Femur (tissue), 1 donor: ENCODE data around the gene CASQ2.
"Not testable (repeated sequence)": the region's sequence is repeated elsewhere in the genome, so short reads cannot be mapped to it uniquely, and the experiment has no call there.

Source experiments
- DNase-seq: peaks from one replicate; pipeline ENCODE4 v3.0.0-alpha.2; 2017

The CASQ2 gene

GRCh38 chr1:115768549-115768948 is at the start of gene CASQ2:
Gene CASQ2, minus strand, starts transcription at chr1:115768714. Its CDS starts 173 bp downstream, at chr1:115768541.
- no peak for DNase-seq

- no peak for DNase-seq
Measured at GRCh38 chr1:115815694-115816093, 47.2 kb upstream of the CASQ2 start.

- no peak for DNase-seq
Measured at GRCh38 chr1:115814685-115815398, 46.3 kb upstream of the CASQ2 start.

DNA sequence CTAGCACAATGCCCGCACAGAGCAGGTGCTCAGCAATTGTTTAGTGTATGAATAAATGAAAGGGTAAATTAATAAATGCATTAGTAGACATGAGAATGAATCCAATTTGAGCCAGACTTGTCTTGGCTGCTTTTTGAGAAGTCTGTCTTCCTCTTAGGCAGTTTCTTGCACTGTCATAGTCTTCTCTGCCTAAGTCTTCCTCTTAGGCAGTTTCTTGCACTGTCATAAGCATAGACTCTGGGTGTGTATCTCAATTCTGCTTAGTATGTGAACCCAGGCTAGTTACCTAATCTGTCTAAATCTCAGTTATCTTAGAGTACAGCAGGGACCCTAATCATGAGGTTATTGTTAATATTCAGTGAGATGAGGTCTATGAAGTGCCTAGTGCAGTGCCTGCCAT is 45.2 kb upstream of the CASQ2 start:
- DNase-seq, result no peak

DNA sequence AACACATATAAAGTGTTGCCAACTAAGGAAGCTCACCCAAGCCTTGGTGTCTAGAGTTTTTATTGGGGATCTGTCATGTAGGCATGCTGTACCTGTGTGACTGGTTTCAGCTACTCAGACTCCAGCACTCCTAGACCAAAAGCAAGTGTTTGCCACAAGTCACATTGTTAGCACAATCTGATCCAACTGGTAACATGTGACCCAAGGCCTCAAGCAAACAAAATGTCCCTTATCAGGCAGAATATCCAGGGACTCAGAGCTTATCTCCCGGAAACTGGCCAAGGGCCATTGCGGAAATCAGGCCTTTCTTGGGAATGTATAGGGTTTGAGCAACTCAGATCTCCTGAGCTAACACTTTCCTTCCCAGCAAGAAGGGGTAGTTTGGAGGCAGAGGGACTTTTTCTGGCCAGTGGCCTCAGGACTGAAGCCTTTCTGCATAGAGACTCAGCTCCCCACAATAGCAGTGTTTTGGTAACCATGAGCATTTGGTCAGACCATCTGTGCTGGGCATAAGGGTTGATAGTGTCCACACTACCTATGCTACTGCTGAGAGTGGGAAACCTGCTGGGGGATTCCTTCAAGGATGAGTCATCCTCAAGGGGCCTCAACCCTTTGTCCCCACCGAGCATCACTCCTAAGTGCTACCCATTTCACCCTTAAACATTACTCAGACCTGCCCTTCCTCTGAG is 42.8 kb upstream of the CASQ2 start:
- DNase-seq, result no peak

- no peak for DNase-seq
Measured at GRCh38 chr1:115810609-115811008, 42.1 kb upstream of the CASQ2 start.

GRCh38 chr1:115809847-115810246 is 41.3 kb upstream of the CASQ2 start:
- DNase-seq, result no peak

- DNase-seq, result no peak
Measured at GRCh38 chr1:115809076-115809475, 40.6 kb upstream of the CASQ2 start.

GRCh38 chr1:115807723-115808122 is 39.2 kb upstream of the CASQ2 start:
- DNase-seq, result peak; percentile 32

DNA sequence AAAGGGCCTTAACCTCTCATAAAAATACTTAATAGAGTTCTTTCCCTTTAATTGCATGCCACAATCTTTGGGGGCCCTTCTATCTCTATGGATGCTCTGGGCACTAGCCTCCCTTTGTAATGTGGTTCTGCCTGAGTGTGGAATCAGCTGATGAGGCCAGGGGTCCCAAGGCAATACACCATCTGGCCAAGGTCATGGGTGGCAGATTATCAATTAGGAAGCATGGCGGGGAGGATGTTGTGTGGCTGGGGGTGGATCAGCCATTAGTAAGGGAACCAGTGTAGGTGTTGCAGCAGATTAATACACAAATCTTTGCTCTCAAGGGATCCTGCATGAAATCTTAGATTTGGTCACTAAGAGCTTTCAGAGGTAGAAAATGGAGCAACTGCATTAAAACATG is 37.1 kb upstream of the CASQ2 start:
- no peak for DNase-seq

DNA sequence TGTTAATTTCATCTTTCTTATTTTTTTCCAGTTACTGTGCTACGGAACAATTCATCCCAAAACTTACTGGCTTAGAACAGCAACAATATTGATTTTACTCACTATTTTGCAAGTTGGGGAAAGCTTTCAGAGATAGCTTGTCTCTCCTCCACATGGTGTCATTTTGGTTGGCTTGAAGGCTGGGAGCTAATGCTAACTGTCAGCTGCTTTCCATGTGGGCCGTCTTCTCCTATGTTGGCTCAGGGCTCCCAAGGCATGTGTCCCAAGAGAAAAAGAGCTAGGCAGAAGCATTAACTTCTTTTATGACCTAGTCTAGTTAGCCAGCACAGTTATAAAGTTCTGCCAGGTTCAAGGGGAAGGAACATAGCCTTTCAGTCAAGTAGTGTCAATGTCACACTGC is 33.9 kb upstream of the CASQ2 start:
- no peak for DNase-seq

GRCh38 chr1:115797486-115797885 is 29.0 kb upstream of the CASQ2 start:
- DNase-seq, result no peak

DNA sequence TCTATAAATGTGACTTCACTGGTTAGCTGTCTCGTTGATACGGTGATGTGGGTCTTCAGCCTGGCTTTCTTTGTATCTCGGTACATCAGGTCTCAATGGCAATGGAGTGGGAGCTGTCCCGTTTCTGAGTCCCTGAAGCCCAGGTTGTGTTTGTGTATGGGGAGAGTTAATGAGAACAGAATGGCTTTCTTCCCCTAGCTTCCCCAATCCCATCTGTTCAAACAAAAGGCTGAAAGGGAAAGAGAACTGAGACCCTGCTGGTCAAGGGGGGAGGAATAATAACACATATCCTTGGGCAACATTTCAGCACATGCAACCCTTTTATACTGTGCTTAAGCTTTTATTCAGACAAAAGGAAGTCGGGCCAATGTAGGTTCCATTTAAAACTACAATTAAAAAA is 28.4 kb upstream of the CASQ2 start:
- DNase-seq, result no peak

- no peak for DNase-seq
Measured at GRCh38 chr1:115796036-115796435, 27.5 kb upstream of the CASQ2 start.

DNA sequence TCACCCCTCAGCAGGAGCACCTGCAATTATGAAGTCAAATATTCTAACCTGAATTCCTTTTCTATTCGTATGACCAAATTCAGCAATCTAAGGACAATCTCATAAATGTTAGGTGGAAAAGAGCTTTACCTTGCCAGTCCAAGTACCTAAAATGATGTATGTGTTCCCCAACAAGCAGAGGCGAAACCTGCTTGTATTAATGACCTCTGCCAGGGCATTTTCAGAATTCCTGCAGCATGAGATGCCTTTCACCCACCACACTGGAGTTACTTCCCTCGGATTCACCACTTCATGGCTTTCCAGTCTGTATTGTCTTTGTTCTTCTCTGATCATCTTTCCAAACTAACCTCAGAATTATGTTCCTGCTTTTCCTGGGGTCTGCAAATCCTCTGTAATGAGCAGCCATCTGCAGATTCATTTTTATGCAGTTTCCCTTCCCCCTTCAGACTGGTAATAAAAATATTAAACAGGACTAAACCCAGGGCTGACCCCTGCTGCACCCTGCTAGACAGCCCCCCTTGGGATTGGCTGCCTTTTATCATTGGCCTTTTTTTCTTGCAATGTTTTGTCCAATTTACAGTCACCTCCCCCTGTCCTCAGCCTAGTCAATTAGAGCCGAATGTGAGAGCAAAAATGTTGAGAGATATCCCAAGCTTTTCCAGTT is 26.6 kb upstream of the CASQ2 start:
- no peak for DNase-seq

- DNase-seq, result no peak
Measured at GRCh38 chr1:115793162-115793561, 24.6 kb upstream of the CASQ2 start.

GRCh38 chr1:115791816-115792215 is 23.3 kb upstream of the CASQ2 start:
- no peak for DNase-seq

DNA sequence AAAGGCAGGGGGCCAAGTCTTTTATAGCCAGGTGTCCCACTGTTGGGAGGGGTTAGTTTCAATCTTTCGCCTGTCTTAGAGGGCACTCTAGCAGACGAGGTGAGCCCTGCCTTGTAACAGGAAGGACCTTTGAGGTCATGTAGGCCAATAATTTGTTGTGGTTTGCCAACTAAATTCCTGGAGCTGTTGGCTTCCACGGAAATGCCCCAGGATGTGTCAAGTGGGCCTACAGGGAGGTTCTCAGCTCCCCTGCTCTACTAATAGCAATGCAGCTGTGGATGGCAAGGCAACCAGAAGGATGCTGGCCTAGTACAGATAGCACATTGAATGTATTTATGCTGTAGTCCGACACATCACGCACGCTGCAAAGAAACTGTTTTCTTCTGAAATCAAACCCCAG is 22.3 kb upstream of the CASQ2 start:
- DNase-seq, result no peak

DNA sequence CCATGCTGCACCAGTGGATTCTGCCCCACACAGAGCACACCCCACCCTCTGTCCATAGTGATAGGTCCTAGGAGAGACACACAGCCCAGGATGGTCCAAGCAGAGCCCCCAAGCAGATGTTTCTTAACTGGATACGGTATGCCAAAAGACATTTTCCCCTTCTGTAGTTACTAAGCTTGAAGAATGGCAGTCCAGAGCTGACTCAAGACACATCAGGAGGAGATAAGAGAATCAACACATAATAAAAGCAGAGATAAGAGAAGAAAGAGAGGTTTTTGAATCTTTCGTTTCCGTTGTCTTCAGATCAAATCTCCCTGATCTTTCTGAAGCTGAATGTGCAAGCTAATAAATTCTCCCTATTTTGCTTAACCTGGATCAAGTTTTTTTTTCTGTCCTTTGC is 21.8 kb upstream of the CASQ2 start:
- DNase-seq, result no peak

DNA sequence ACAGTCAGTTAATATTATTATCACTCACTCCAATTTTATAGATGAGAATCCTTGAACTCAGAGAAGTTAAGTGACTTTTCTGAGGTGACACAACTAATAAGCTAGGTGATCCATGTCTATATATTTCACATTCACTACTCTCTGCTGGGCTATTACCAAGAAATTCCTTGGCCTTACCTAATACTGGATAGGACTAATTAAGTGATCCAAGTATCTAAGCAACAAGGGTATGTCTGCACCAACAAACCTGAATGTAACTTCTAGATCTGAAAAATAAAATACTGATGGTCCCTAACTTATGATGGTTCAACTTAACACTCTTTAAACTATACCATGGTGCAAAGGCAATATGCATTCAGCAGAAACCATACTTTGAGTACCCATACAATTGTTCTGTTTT is 14.8 kb upstream of the CASQ2 start:
- DNase-seq, result no peak

DNA sequence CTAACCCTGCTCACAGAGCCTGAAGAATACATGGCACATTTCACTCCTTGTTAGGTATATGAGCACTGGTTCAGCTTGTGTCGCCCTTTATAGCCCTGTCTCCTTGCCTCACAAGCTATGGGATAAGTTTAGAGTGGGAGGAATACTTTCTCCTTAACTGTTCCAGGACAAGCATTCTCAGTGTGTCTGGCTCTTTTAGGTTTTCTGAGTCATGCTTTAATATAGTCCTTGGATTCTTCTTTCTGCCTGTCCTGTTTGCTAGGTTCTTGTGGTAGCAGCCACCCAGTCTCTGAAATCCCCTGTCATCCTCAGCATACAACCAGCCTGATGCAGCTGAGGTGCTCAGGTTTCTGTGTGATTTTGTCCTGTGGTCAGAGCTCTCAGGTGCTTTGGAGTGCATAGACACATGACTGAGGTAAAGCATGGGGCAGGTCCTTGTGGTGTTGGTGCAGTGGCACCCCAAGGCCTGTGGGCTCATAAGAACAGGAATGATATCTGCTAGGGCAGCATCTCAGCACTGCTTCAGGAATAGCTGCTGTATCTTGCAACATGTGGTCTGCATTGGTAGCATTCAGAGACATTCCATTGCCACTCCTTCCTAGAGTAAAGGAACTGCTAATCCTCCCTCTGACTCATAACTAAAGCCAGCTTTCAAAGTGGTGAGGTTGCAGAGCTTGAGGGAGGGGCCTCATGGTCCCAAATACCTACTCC is 14.2 kb upstream of the CASQ2 start:
- no peak for DNase-seq

GRCh38 chr1:115781851-115782250 is 13.3 kb upstream of the CASQ2 start:
- DNase-seq, result no peak

DNA sequence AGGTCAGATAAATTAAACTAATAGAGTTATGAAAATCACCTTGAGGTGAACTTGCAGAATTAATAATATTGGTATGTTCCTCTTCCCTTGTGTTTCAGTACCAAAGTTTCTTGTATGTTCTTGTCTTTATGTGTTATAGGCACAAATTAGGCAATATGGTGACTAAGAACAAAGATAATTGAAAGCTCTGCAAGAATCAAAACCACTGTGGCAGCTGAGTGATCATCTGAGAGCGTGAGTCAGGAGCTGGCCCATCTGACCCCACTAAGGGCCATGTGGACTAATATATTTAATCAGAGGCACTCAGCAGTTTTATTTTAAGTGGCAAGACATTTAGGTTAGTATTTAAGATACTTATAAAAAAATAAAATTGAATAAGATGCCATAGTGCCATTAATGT is 12.8 kb upstream of the CASQ2 start:
- DNase-seq, result no peak

DNA sequence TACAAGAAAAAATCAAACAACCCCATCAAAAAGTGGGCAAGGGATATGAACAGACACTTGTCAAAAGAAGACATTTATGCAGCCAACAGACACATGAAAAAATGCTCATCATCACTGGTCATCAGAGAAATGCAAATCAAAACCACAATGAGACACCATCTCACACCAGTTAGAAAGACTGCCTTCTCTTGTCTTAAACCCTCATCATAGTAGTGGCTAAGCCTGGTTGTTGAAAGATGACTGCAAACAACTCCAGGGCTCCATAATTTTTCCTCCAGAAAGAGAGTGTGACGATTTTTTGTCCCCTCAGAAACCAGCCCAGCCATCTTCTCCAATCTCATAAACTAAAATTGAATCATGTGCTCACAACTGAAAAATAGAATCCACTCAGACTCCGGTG is 12.1 kb upstream of the CASQ2 start:
- not testable (repeated sequence) for DNase-seq
